HepG2 (cell line): ENCODE results near the gene ADAD1. TPM values are rescaled to one million over a fixed set of nuclear protein-coding genes. Genes with fewer than 3 reads are reported as not detected.
A peak's percentile ranks its signal among the peaks of the same experiment; 100 is the strongest.

Source experiments
- ATAC-seq: fragments of 200-7000 bp; cut with Tn5 transposase; 3 replicates; pipeline ENCODE4 v1.9.1; 2020; ENCODE audit warnings: mild to moderate bottlenecking, moderate library complexity
- BruUV-seq: library from RNA; stranded (reverse); fragments of 400-500 nt; replicated peaks from 2 replicates; lab custom pipeline; 2021; lab: Mats Ljungman, UMichigan
- CTCF ChIA-PET: fragments of 300-600 bp; formaldehyde crosslinking; extraction: SDS; loops from one replicate; lab custom pipeline; 2021; ENCODE audit warnings: low total read pairs, inconsistent platforms, low intra/inter-chr PET ratio; lab: Yijun Ruan, JAX
- POLR2A ChIA-PET: fragments of 350-600 bp; sonication (Branson Sonifier 250); formaldehyde crosslinking; loops from one replicate; lab custom pipeline; 2020; ENCODE audit warnings: antibody characterized with exemption, inconsistent platforms; lab: Yijun Ruan, JAX
- DNase-seq: peaks from one replicate; pipeline ENCODE4 v3.0.0-alpha.2; 2015; ENCODE audit warnings: low spot score
- FAIRE-seq: peaks from 3 replicates; lab custom pipeline; 2011; peaks lifted over from hg19 to GRCh38; lab: Jason Lieb, UNC
- H2AFZ ChIP-seq: one replicate; pipeline ENCODE4 v1.6.1; 2011; ENCODE audit warnings: low read length, inconsistent platforms
- H3K27ac ChIP-seq: fragments of 300-600 bp; 3 replicates; pipeline ENCODE4 v1.8.0; 2011; ENCODE audit warnings: mixed run types, mild to moderate bottlenecking, mixed read lengths, low read length, inconsistent platforms; ENCODE audit not compliant: insufficient read depth; ENCODE audit errors: extremely low read length
- H3K27me3 ChIP-seq, 2 experiments: fragments of 200-600 bp in 1 of 2; 2 replicates in 1 of 2; 3 replicates in 1 of 2; pipeline versions ENCODE4 v1.6.0 to v1.8.0; 2011; ENCODE audit warnings: low read length in 2 of 2, mild to moderate bottlenecking in 2 of 2, moderate library complexity in 2 of 2, inconsistent platforms in 1 of 2; ENCODE audit not compliant: insufficient read depth in 2 of 2, control insufficient read depth in 1 of 2
- H3K36me3 ChIP-seq, 2 experiments: fragments of 200-600 bp in 1 of 2; replicated peaks in 1 of 2; 2 replicates in 1 of 2; 3 replicates in 1 of 2; pipeline versions ENCODE4 v1.5.1 to v1.8.0; 2011; ENCODE audit warnings: low read length in 2 of 2, inconsistent platforms in 1 of 2; ENCODE audit not compliant: insufficient read depth in 2 of 2, control insufficient read depth in 1 of 2
- H3K4me1 ChIP-seq: 2 replicates; pipeline ENCODE4 v1.5.1; 2012; ENCODE audit warnings: low read length, inconsistent platforms; ENCODE audit not compliant: insufficient read depth
- H3K4me2 ChIP-seq: 2 replicates; pipeline ENCODE4 v1.6.0; 2011; ENCODE audit warnings: low read depth, low read length, inconsistent platforms
- H3K4me3 ChIP-seq, 3 experiments: fragments of 200-600 bp in 1 of 3; sonication (generic), shearing (Covaris generic) in 1 of 3; replicated peaks in 1 of 3; 2 replicates each; pipeline ENCODE4 v1.5.1; 2011 to 2016; ENCODE audit warnings: low read length in 3 of 3, inconsistent platforms in 2 of 3, low read depth in 2 of 3, mild to moderate bottlenecking in 2 of 3, control low read depth in 1 of 3, mixed read lengths in 1 of 3; ENCODE audit not compliant: insufficient read depth in 1 of 3
- H3K79me2 ChIP-seq: one replicate; pipeline ENCODE4 v1.6.1; 2011; ENCODE audit warnings: low read length, inconsistent platforms; ENCODE audit not compliant: insufficient read depth
- H3K9ac ChIP-seq: 2 replicates; pipeline ENCODE4 v1.6.0; 2011; ENCODE audit warnings: mild to moderate bottlenecking, low read depth, low read length, inconsistent platforms; ENCODE audit not compliant: insufficient read depth
- H3K9me3 ChIP-seq: 2 replicates; pipeline ENCODE4 v1.5.1; 2012; ENCODE audit warnings: mild to moderate bottlenecking, low read length
- H4K20me1 ChIP-seq: 2 replicates; pipeline ENCODE4 v1.6.0; 2011; ENCODE audit warnings: inconsistent platforms, mild to moderate bottlenecking, low read length, moderate library complexity; ENCODE audit not compliant: insufficient read depth
- HCFC1 ChIP-seq: fragments of 150-350 bp; IDR thresholded peaks from 2 replicates; pipeline ENCODE4 v1.6.1; 2014; ENCODE audit warnings: low read depth, low read length
- KAT8 ChIP-seq: IDR thresholded peaks from 2 replicates; pipeline ENCODE4 v1.6.1; 2016; ENCODE audit warnings: missing genetic modification reagents, missing compliant biosample characterization
- NKX3-1 ChIP-seq: sonication (generic); formaldehyde crosslinking; IDR thresholded peaks from 2 replicates; pipeline ENCODE4 v1.5.0; 2020; ENCODE audit warnings: missing genetic modification reagents
- ZNF614 ChIP-seq: IDR thresholded peaks from 2 replicates; pipeline ENCODE4 v1.6.1; 2018; ENCODE audit warnings: missing biosample characterization, missing genetic modification reagents, inconsistent platforms, borderline replicate concordance
- ZNF776 ChIP-seq: sonication (generic); formaldehyde crosslinking; IDR thresholded peaks from 2 replicates; pipeline ENCODE4 v1.4.0; 2020; ENCODE audit warnings: mild to moderate bottlenecking, missing genetic modification reagents
- ZNF816 ChIP-seq: sonication (generic); formaldehyde crosslinking; IDR thresholded peaks from 2 replicates; pipeline ENCODE4 v1.8.0; 2022; ENCODE audit warnings: missing genetic modification reagents, mild to moderate bottlenecking, borderline replicate concordance
- WGBS: methylation state at CpG from one replicate; pipeline ENCODE4 v1.1.6; 2017; ENCODE audit warnings: low lambda C conversion rate; 5-methylcytosine and 5-hydroxymethylcytosine counted together
- in situ Hi-C: cut with HindIII; loops from 2 replicates; pipeline ENCODE4 v1.10.0; 2017; ENCODE audit warnings: low pct_unique_long_range_greater_than_20kb; ENCODE audit not compliant: extremely low pct_ligation_motif_present
- intact Hi-C: fragments of 100-400 bp; cut with micrococcal nuclease; formaldehyde crosslinking; loops from one replicate; pipeline ENCODE4 v1.10.0; 2022; ENCODE audit not compliant: unreplicated experiment
- polyA plus RNA-seq, 8 experiments: library from polyadenylated mRNA; depleted of rRNA in 3 of 8; stranded (reverse) in 7 of 8; unstranded in 1 of 8; fragments of >200 nt; fragmentation: Illumina TruSeq in 4 of 8; extraction: Trizol in 4 of 8; gene quantifications; 2 replicates each; pipeline versions ENCODE4 v1.2.1 to v1.2.3, GENCODE V29; 2011 to 2016; ENCODE audit warnings: low read depth in 4 of 8, missing spikeins in 1 of 8, mixed read lengths in 1 of 8; ENCODE audit not compliant: insufficient read depth in 1 of 8
- total RNA-seq, 5 experiments: library from RNA; depleted of rRNA; stranded (reverse); fragments of >200 nt; fragmentation: Illumina TruSeq; extraction: Trizol; gene quantifications; 2 replicates each; pipeline ENCODE4 v1.2.3, GENCODE V29; 2016; ENCODE audit warnings: low read depth in 1 of 5
- TF ChIP-seq, protein P1 (sequence below): sonication (generic); formaldehyde crosslinking; IDR thresholded peaks from 2 replicates; pipeline ENCODE4 v1.5.0; 2020; ENCODE audit warnings: mild to moderate bottlenecking, missing genetic modification reagents, moderate library complexity
- TF ChIP-seq, protein P2 (sequence below): sonication (generic); formaldehyde crosslinking; IDR thresholded peaks from 2 replicates; pipeline ENCODE4 v1.4.0; 2020; ENCODE audit warnings: missing genetic modification reagents
- TF ChIP-seq, protein P3 (sequence below): sonication (generic); formaldehyde crosslinking; IDR thresholded peaks from 2 replicates; pipeline ENCODE4 v1.9.0; 2021; ENCODE audit warnings: missing genetic modification reagents, borderline replicate concordance
- TF ChIP-seq, protein P4 (sequence below): sonication (generic); formaldehyde crosslinking; IDR thresholded peaks from 2 replicates; pipeline ENCODE4 v1.4.0; 2020; ENCODE audit warnings: missing genetic modification reagents, borderline replicate concordance

The ADAD1 gene
- total and polyA plus RNA-seq, 2 of the 13 experiments (the other 11 are each of a cell fraction or from before 2014, with no cell fraction given) = not detected

DNA sequence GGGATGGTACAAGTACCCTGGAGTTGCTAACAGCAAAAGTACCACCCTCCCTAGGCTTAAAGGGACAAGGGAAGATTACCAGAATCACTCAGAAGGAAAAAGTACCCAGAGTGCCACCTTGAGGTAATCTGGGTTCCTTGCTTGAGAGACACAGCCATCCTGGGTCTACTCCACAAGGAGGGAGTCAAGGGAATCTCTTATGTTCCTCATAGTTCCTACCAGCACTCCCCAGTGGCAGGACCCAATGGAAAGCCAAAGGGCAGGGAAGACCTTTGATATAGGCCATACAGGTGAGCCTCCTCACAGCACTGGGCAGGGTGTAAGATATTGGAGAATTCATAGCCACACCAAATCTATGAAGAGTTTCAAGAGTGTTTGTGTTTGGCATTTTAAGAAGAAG, 72.0 kb downstream of the ADAD1 start:
- no peaks in the 10 kb centered on the region for H3K4me1 ChIP-seq
- no peak overlapping the region for H3K4me2 ChIP-seq
- POLR2A ChIA-PET = no interaction called here
- no peak overlapping the region for H3K9ac ChIP-seq
- H3K9me3 ChIP-seq = no peaks in the 10 kb centered on the region
- H3K27ac ChIP-seq = no peak overlapping the region
- ATAC-seq (no peak; the same call in 2 of the 3 replicates), DNase-seq (peak; percentile 1), FAIRE-seq (no peak)
- TF ChIP-seq ZNF776 (CRISPR knock-in tag) = no peak
- no peak for TF ChIP-seq NKX3-1
- TF ChIP-seq, protein P1, sequence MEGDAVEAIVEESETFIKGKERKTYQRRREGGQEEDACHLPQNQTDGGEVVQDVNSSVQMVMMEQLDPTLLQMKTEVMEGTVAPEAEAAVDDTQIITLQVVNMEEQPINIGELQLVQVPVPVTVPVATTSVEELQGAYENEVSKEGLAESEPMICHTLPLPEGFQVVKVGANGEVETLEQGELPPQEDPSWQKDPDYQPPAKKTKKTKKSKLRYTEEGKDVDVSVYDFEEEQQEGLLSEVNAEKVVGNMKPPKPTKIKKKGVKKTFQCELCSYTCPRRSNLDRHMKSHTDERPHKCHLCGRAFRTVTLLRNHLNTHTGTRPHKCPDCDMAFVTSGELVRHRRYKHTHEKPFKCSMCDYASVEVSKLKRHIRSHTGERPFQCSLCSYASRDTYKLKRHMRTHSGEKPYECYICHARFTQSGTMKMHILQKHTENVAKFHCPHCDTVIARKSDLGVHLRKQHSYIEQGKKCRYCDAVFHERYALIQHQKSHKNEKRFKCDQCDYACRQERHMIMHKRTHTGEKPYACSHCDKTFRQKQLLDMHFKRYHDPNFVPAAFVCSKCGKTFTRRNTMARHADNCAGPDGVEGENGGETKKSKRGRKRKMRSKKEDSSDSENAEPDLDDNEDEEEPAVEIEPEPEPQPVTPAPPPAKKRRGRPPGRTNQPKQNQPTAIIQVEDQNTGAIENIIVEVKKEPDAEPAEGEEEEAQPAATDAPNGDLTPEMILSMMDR (CRISPR knock-in tag) = peak; percentile 34
- H3K79me2 ChIP-seq = no peaks in the 10 kb centered on the region
- in situ Hi-C loops = no loop called here
- no peaks in the 10 kb centered on the region for H3K27me3 ChIP-seq
- CTCF ChIA-PET = no interaction called here
- no TSS peak for BruUV-seq
- no peaks in the 10 kb centered on the region for H3K36me3 ChIP-seq
- H4K20me1 ChIP-seq = no peaks in the 10 kb centered on the region
- H2AFZ ChIP-seq = no peak overlapping the region
- intact Hi-C loops = no loop called here
- no peak overlapping the region for H3K4me3 ChIP-seq

DNA sequence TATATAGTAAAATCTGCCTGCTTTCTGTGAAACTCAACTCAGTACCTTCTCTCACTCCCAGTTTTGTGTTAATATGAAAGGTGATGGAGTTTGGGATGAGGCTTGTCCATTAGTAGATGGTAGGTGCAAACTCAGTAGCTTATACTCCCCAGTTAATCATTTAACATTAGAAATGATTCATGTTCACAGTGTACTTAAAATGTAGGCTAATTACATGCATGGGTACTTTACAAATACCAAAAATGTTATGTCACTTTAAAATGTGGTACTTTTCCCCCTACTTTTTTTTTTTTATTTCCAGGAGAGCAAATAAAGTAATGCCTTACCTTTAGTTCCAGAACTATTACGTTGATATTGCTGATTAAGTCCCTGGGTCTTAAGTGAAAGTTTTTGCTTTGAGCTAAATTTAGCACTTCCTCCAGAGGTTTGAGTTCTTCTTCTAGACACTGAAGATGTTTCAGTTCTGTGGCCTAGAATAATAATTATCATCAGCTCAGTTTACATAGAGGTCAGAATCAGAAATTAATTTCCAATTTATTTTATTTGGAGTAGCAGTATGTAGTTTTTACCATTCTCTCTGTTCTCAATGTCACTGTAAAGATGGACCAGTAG, 74.7 kb downstream of the ADAD1 start:
- no peak for DNase-seq
- Histone ChIP-seq H3K4me2 (no peak overlapping the region), H3K9me3 (no peaks in the 10 kb centered on the region), H3K79me2 (no peaks in the 10 kb centered on the region), H3K9ac (no peak overlapping the region), H3K4me3 (no peak overlapping the region), H3K27me3 (no peaks in the 10 kb centered on the region), H3K27ac (no peak overlapping the region), H3K36me3 (no peaks in the 10 kb centered on the region), H4K20me1 (no peaks in the 10 kb centered on the region), H2AFZ (no peak overlapping the region), H3K4me1 (no peaks in the 10 kb centered on the region)
- in situ Hi-C loops = no loop called here
- 0% methylated on average over 1 of the region's 1 CpG for WGBS
- intact Hi-C loops = no loop called here
- ChIA-PET POLR2A (no interaction called here), CTCF (no interaction called here)
- BruUV-seq = no TSS peak
- no peak for FAIRE-seq
- no peak for ATAC-seq
- TF ChIP-seq ZNF614 (no peak), ZNF816 (CRISPR knock-in tag) (no peak), KAT8 (no peak), HCFC1 (no peak)
- TF ChIP-seq, protein P2, sequence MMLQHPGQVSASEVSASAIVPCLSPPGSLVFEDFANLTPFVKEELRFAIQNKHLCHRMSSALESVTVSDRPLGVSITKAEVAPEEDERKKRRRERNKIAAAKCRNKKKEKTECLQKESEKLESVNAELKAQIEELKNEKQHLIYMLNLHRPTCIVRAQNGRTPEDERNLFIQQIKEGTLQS (CRISPR knock-in tag) = no peak
- TF ChIP-seq, protein P3, sequence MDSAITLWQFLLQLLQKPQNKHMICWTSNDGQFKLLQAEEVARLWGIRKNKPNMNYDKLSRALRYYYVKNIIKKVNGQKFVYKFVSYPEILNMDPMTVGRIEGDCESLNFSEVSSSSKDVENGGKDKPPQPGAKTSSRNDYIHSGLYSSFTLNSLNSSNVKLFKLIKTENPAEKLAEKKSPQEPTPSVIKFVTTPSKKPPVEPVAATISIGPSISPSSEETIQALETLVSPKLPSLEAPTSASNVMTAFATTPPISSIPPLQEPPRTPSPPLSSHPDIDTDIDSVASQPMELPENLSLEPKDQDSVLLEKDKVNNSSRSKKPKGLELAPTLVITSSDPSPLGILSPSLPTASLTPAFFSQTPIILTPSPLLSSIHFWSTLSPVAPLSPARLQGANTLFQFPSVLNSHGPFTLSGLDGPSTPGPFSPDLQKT = no peak
- TF ChIP-seq, protein P4, sequence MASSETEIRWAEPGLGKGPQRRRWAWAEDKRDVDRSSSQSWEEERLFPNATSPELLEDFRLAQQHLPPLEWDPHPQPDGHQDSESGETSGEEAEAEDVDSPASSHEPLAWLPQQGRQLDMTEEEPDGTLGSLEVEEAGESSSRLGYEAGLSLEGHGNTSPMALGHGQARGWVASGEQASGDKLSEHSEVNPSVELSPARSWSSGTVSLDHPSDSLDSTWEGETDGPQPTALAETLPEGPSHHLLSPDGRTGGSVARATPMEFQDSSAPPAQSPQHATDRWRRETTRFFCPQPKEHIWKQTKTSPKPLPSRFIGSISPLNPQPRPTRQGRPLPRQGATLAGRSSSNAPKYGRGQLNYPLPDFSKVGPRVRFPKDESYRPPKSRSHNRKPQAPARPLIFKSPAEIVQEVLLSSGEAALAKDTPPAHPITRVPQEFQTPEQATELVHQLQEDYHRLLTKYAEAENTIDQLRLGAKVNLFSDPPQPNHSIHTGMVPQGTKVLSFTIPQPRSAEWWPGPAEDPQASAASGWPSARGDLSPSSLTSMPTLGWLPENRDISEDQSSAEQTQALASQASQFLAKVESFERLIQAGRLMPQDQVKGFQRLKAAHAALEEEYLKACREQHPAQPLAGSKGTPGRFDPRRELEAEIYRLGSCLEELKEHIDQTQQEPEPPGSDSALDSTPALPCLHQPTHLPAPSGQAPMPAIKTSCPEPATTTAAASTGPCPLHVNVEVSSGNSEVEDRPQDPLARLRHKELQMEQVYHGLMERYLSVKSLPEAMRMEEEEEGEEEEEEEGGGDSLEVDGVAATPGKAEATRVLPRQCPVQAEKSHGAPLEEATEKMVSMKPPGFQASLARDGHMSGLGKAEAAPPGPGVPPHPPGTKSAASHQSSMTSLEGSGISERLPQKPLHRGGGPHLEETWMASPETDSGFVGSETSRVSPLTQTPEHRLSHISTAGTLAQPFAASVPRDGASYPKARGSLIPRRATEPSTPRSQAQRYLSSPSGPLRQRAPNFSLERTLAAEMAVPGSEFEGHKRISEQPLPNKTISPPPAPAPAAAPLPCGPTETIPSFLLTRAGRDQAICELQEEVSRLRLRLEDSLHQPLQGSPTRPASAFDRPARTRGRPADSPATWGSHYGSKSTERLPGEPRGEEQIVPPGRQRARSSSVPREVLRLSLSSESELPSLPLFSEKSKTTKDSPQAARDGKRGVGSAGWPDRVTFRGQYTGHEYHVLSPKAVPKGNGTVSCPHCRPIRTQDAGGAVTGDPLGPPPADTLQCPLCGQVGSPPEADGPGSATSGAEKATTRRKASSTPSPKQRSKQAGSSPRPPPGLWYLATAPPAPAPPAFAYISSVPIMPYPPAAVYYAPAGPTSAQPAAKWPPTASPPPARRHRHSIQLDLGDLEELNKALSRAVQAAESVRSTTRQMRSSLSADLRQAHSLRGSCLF (CRISPR knock-in tag) = no peak
